Measurements from ENCODE around the gene HSPBP1. TPM values are rescaled to one million over a fixed set of nuclear protein-coding genes. Genes with fewer than 3 reads are reported as not detected.

HSPBP1 gene
- total and polyA plus RNA-seq, 2 of the 13 experiments (the other 11 are each of a cell fraction or from before 2014, with no cell fraction given) = 22.3 to 33.7 TPM

GRCh38 chr19:55216461-55217198 is 63.3 kb downstream of the HSPBP1 start (continued):
- peak; percentile 60 for TF ChIP-seq RFXANK (CRISPR knock-in tag; IDR thresholded peaks at IDR 0.05)
- TF ChIP-seq HOMEZ (CRISPR knock-in tag; IDR thresholded peaks at IDR 0.05; ENCODE audit: low read depth) = peak; percentile 23
- peak; percentile 90; the same call in 1 of the 2 replicates for TF ChIP-seq PAX8 (CRISPR knock-in tag; IDR thresholded peaks at IDR 0.05; ENCODE audit: borderline replicate concordance)
- peak; percentile 7; the same call in 1 of the 2 replicates for TF ChIP-seq HIC2 (CRISPR knock-in tag; IDR thresholded peaks at IDR 0.05; ENCODE audit: low read depth)
- TF ChIP-seq HNRNPUL1 (IDR thresholded peaks at IDR 0.05; ENCODE audit: low read depth, low read length) = no peak
- peak; percentile 81 for TF ChIP-seq ZNF24 (IDR thresholded peaks at IDR 0.05)
- TF ChIP-seq HOXA3 (CRISPR knock-in tag; IDR thresholded peaks at IDR 0.05) = peak; percentile 82
- peak; percentile 78; the same call in 1 of the 2 replicates for TF ChIP-seq TERF1 (CRISPR knock-in tag; IDR thresholded peaks at IDR 0.05)
- TF ChIP-seq ZFP41 (CRISPR knock-in tag; IDR thresholded peaks at IDR 0.05; ENCODE audit: borderline replicate concordance) = peak; percentile 67; the same call in 1 of the 2 replicates
- no peak; the same call in 1 of the 2 replicates for TF ChIP-seq ZNF598 (CRISPR knock-in tag; IDR thresholded peaks at IDR 0.05; ENCODE audit: borderline replicate concordance)
- TF ChIP-seq SYNCRIP (IDR thresholded peaks at IDR 0.05; ENCODE audit: insufficient read depth, low read depth, low read length) = no peak
- peak; percentile 79; the same call in 1 of the 2 replicates for TF ChIP-seq FOSL1 (CRISPR knock-in tag; IDR thresholded peaks at IDR 0.05; ENCODE audit: borderline replicate concordance)
- no peak; the same call in 1 of the 2 replicates for TF ChIP-seq DPF2 (CRISPR knock-in tag; IDR thresholded peaks at IDR 0.05; ENCODE audit: borderline replicate concordance, low read depth)
- peak; percentile 97 for TF ChIP-seq ZGPAT (CRISPR knock-in tag; IDR thresholded peaks at IDR 0.05)
- TF ChIP-seq ZNF382 (CRISPR knock-in tag; IDR thresholded peaks at IDR 0.05; ENCODE audit: borderline replicate concordance) = no peak
- TF ChIP-seq MED8 (CRISPR knock-in tag; IDR thresholded peaks at IDR 0.05; ENCODE audit: insufficient replicate concordance) = peak; percentile 92

Measured in HepG2 (cell line).